ENCODE data around the gene GARIN5B. TPM values are rescaled to one million over a fixed set of nuclear protein-coding genes. Genes with fewer than 3 reads are reported as not detected.

GARIN5B gene
- polyA plus RNA-seq, 1 donor from 2014 or later = not detected

GRCh38 chr19:55385724-55386492 is 22.8 kb upstream of the GARIN5B start, which contains the start of gene RPL28:
TSS of gene RPL28 (plus strand) at chr19:55385932. CDS start at chr19:55386358, 426 bp downstream.
- H3K9me3 ChIP-seq (ENCODE audit: low read length) = no peaks in the 10 kb centered on the region
- TF ChIP-seq, protein P1, sequence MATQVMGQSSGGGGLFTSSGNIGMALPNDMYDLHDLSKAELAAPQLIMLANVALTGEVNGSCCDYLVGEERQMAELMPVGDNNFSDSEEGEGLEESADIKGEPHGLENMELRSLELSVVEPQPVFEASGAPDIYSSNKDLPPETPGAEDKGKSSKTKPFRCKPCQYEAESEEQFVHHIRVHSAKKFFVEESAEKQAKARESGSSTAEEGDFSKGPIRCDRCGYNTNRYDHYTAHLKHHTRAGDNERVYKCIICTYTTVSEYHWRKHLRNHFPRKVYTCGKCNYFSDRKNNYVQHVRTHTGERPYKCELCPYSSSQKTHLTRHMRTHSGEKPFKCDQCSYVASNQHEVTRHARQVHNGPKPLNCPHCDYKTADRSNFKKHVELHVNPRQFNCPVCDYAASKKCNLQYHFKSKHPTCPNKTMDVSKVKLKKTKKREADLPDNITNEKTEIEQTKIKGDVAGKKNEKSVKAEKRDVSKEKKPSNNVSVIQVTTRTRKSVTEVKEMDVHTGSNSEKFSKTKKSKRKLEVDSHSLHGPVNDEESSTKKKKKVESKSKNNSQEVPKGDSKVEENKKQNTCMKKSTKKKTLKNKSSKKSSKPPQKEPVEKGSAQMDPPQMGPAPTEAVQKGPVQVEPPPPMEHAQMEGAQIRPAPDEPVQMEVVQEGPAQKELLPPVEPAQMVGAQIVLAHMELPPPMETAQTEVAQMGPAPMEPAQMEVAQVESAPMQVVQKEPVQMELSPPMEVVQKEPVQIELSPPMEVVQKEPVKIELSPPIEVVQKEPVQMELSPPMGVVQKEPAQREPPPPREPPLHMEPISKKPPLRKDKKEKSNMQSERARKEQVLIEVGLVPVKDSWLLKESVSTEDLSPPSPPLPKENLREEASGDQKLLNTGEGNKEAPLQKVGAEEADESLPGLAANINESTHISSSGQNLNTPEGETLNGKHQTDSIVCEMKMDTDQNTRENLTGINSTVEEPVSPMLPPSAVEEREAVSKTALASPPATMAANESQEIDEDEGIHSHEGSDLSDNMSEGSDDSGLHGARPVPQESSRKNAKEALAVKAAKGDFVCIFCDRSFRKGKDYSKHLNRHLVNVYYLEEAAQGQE (IDR thresholded peaks at IDR 0.05; ENCODE audit: borderline replicate concordance) = peak; percentile 98
- TF ChIP-seq SMC3 (conservative IDR thresholded peaks at IDR 0.05; ENCODE audit: poor library complexity) = peak; percentile 66
- no peak for TF ChIP-seq EP300 (conservative IDR thresholded peaks at IDR 0.05; ENCODE audit: poor library complexity, severe bottlenecking)
- TF ChIP-seq EZH2 (IDR thresholded peaks at IDR 0.05; ENCODE audit: borderline replicate concordance, insufficient read depth, low read length, poor library complexity, severe bottlenecking) = no peak
- TF ChIP-seq POLR2AphosphoS5 (IDR thresholded peaks at IDR 0.05) = peak; percentile 100
- TF ChIP-seq RAD21 (conservative IDR thresholded peaks at IDR 0.05) = peak; percentile 60
- TF ChIP-seq TAF1 (IDR thresholded peaks at IDR 0.05; ENCODE audit: low read depth) = peak; percentile 100
- TF ChIP-seq, protein P2, sequence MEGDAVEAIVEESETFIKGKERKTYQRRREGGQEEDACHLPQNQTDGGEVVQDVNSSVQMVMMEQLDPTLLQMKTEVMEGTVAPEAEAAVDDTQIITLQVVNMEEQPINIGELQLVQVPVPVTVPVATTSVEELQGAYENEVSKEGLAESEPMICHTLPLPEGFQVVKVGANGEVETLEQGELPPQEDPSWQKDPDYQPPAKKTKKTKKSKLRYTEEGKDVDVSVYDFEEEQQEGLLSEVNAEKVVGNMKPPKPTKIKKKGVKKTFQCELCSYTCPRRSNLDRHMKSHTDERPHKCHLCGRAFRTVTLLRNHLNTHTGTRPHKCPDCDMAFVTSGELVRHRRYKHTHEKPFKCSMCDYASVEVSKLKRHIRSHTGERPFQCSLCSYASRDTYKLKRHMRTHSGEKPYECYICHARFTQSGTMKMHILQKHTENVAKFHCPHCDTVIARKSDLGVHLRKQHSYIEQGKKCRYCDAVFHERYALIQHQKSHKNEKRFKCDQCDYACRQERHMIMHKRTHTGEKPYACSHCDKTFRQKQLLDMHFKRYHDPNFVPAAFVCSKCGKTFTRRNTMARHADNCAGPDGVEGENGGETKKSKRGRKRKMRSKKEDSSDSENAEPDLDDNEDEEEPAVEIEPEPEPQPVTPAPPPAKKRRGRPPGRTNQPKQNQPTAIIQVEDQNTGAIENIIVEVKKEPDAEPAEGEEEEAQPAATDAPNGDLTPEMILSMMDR (IDR thresholded peaks at IDR 0.05; ENCODE audit: poor library complexity, severe bottlenecking) = peak; percentile 8
- peak; percentile 89 for TF ChIP-seq MXI1 (conservative IDR thresholded peaks at IDR 0.05; ENCODE audit: poor library complexity, severe bottlenecking)
- H2AFZ ChIP-seq (ENCODE audit: low read depth, low read length) = peak within 1 kb of the TSS; percentile 16
- no peaks in the 10 kb centered on the region for H3K36me3 ChIP-seq (ENCODE audit: insufficient read depth, low read length)
- H3K4me2 ChIP-seq (ENCODE audit: low read length) = peak within 1 kb of the TSS; percentile 98
- H3K27me3 ChIP-seq (ENCODE audit: insufficient read depth, low read depth, low read length) = peaks cover 3% of the 10 kb centered on the region
- H3K79me2 ChIP-seq (replicated peaks; ENCODE audit: insufficient read depth, low read length) = peaks cover 22% of the 10 kb centered on the region
- H3K4me3 ChIP-seq (ENCODE audit: low read length) = peak within 1 kb of the TSS; percentile 88
- peak within 1 kb of the TSS; percentile 92 for H3K9ac ChIP-seq (ENCODE audit: low read length)
- H3K9me2 ChIP-seq (ENCODE audit: insufficient read depth, low read length) = no peaks in the 10 kb centered on the region
- peaks cover 21% of the 10 kb centered on the region for H4K20me1 ChIP-seq (ENCODE audit: insufficient read depth)
- H3K27ac ChIP-seq (ENCODE audit: low read length) = peak within 1 kb of the TSS; percentile 86
- no peaks in the 10 kb centered on the region for H3F3A ChIP-seq (ENCODE audit: insufficient read depth, low read length, poor library complexity, severe bottlenecking)

DNA sequence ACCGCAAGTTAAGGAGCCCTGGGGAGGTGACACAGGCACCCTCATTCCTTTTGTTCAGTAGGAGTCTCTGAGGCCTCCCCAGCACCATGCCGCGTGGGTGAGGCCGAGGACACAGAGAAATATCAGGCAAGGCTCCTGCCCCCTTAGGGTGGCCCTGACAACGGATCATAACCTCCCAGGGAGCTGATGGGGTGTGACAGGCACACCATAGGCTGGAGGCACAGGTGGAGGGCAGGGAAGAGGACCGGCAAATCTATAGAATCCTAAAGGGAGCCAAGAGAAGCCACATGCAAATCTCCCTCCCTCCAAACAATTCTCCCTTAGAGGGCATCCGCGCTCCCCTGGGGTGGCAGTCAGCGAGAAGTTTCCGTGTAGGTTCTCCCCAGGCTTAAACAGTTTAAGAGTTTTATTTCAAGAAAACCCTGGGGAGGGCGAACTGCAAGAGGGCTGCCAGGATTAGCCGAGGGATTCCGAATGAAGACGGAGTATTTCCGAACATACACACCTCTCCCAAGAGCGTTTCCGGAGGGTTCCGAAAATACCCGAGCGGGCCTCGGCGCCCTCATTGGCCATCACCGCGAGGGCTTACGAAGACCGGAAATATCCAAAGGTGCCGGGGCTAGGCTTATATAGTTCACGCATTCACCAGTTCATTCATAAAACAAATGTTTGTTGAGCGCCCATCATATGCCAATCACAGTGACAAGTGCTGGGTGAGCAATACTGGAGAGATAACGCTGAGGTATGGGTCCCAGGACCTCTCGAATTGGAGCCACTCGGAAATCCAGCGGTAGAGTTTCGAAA is 22.1 kb upstream of the GARIN5B start:
- H3K27me3 ChIP-seq (ENCODE audit: insufficient read depth, low read depth, low read length) = peaks cover 3% of the 10 kb centered on the region
- H3K79me2 ChIP-seq (replicated peaks; ENCODE audit: insufficient read depth, low read length) = peaks cover 22% of the 10 kb centered on the region
- H3F3A ChIP-seq (ENCODE audit: insufficient read depth, low read length, poor library complexity, severe bottlenecking) = no peaks in the 10 kb centered on the region
- TF ChIP-seq SMC3 (conservative IDR thresholded peaks at IDR 0.05; ENCODE audit: poor library complexity) = no peak
- H4K20me1 ChIP-seq (ENCODE audit: insufficient read depth) = peaks cover 21% of the 10 kb centered on the region
- peak overlapping the region; percentile 86 for H3K27ac ChIP-seq (ENCODE audit: low read length)
- H3K9me2 ChIP-seq (ENCODE audit: insufficient read depth, low read length) = no peaks in the 10 kb centered on the region
- H3K4me3 ChIP-seq (ENCODE audit: low read length) = peak overlapping the region; percentile 88
- no peaks in the 10 kb centered on the region for H3K36me3 ChIP-seq (ENCODE audit: insufficient read depth, low read length)
- H3K4me2 ChIP-seq (ENCODE audit: low read length) = peak overlapping the region; percentile 42
- peak overlapping the region; percentile 16 for H2AFZ ChIP-seq (ENCODE audit: low read depth, low read length)
- no peaks in the 10 kb centered on the region for H3K9me3 ChIP-seq (ENCODE audit: low read length)
- peak overlapping the region; percentile 53 for H3K9ac ChIP-seq (ENCODE audit: low read length)
